Peyer's patch (tissue), 4 donors: ENCODE data around the gene SMTN. TPM values are rescaled to one million over a fixed set of nuclear protein-coding genes. Genes with fewer than 3 reads are reported as not detected.
A peak's percentile ranks its signal among the peaks of the same experiment; 100 is the strongest.

Source experiments
- DNase-seq, 3 donors: peaks; one replicate each; pipeline ENCODE4 v3.0.0-alpha.2; 2017 to 2019
- H3K27ac ChIP-seq, 4 donors: fragments of 200-600 bp; sonication (generic); one replicate each; pipeline ENCODE4 v1.5.1; 2016 to 2019
- H3K27me3 ChIP-seq, 2 donors: fragments of 200-600 bp; sonication (generic); one replicate each; pipeline ENCODE4 v1.5.1; 2019
- H3K36me3 ChIP-seq, 3 donors: fragments of 200-600 bp; sonication (generic); one replicate each; pipeline ENCODE4 v1.5.1; 2016 to 2019
- H3K4me1 ChIP-seq, 4 donors: fragments of 200-600 bp; sonication (generic); one replicate each; pipeline ENCODE4 v1.5.1; 2016 to 2019
- H3K4me3 ChIP-seq, 4 donors: fragments of 200-600 bp; sonication (generic); 1 replicate in 3 of 4; 2 replicates in 1 of 4; pipeline ENCODE4 v1.5.1; 2016 to 2019; ENCODE audit warnings: mild to moderate bottlenecking in 1 of 4
- H3K9me3 ChIP-seq, 4 donors: fragments of 200-600 bp; sonication (generic); one replicate each; pipeline ENCODE4 v1.5.1; 2016 to 2019; ENCODE audit warnings: mild to moderate bottlenecking in 1 of 4
- POLR2A ChIP-seq, 2 donors: fragments of 450-650 bp; IDR thresholded peaks; one replicate each; pipeline ENCODE4 v1.5.1; 2017; ENCODE audit warnings: antibody characterized with exemption in 2 of 2, mild to moderate bottlenecking in 2 of 2, moderate library complexity in 2 of 2
- total RNA-seq, 4 donors: library from RNA; depleted of rRNA; stranded (reverse); fragments of >200 nt; gene quantifications; one replicate each; pipeline ENCODE4 v1.1.0, GENCODE V29; 2016
- TF ChIP-seq, protein P1 (sequence below), 6 experiments: fragments of 450-650 bp in 4 of 6; fragments of 200-600 bp in 2 of 6; sonication (generic) in 1 of 6; IDR thresholded peaks; one replicate each; pipeline ENCODE4 v1.5.1; 2017 to 2019; ENCODE audit warnings: antibody characterized with exemption in 6 of 6, mild to moderate bottlenecking in 3 of 6, moderate library complexity in 1 of 6

Gene SMTN
- total RNA-seq, 4 donors from 2014 or later: 23.1 to 124 (median 75.9) TPM

DNA sequence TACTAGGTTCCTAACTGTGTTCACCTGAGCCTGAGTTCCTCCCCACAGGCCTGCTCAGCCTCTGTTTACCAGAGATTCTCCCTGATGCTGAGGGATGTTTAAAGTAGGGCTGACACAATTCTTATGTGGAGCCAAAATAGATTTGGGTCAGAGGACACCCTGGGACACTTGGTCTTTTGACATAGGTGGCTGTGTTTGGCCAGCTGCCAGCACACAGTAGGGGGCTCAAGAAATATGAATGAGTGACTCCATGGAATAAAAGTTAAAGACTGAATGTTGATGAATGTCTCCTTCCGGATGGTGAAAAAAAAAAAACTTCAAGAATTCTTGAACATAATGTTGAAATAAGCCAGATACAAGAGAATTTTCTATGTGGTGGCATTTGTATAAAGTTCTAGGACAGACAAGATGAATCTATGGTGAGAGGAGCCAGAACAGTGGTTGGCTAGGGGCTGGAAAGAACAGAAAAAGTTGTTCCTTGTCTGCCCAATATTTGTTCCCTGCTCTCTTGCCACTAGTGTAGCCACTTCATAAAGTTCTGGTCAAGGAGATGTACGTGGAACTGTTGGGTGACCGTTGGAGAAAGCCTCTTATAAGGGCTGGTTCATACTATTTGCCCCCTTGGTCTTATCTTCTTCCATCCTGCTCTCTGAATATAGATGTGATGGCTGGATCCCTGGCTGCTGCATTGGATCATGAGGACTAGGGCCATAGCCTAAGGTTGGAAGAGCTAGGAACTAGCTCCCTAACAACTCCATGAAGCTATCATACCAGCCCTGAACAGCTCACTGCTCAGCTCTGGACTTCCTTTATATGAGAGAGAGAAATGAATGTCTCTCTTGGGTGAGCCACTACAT, 40.3 kb upstream of the SMTN start:
- peak overlapping the region in 3 of 4 donors; percentile 14 to 78 (median 48) for H3K27ac ChIP-seq
- H3K4me3 ChIP-seq: no peak overlapping the region
- H3K36me3 ChIP-seq: no peaks in the 10 kb centered on the region
- no peak for TF ChIP-seq POLR2A (IDR thresholded peaks at IDR 0.05)
- TF ChIP-seq, protein P1, sequence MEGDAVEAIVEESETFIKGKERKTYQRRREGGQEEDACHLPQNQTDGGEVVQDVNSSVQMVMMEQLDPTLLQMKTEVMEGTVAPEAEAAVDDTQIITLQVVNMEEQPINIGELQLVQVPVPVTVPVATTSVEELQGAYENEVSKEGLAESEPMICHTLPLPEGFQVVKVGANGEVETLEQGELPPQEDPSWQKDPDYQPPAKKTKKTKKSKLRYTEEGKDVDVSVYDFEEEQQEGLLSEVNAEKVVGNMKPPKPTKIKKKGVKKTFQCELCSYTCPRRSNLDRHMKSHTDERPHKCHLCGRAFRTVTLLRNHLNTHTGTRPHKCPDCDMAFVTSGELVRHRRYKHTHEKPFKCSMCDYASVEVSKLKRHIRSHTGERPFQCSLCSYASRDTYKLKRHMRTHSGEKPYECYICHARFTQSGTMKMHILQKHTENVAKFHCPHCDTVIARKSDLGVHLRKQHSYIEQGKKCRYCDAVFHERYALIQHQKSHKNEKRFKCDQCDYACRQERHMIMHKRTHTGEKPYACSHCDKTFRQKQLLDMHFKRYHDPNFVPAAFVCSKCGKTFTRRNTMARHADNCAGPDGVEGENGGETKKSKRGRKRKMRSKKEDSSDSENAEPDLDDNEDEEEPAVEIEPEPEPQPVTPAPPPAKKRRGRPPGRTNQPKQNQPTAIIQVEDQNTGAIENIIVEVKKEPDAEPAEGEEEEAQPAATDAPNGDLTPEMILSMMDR (IDR thresholded peaks at IDR 0.05): no peak
- no peaks in the 10 kb centered on the region for H3K9me3 ChIP-seq
- no peak for DNase-seq
- H3K27me3 ChIP-seq: no peaks in the 10 kb centered on the region
- H3K4me1 ChIP-seq: peaks cover 0 to 20% (median 0%) of the 10 kb centered on the region in 4 donors

DNA sequence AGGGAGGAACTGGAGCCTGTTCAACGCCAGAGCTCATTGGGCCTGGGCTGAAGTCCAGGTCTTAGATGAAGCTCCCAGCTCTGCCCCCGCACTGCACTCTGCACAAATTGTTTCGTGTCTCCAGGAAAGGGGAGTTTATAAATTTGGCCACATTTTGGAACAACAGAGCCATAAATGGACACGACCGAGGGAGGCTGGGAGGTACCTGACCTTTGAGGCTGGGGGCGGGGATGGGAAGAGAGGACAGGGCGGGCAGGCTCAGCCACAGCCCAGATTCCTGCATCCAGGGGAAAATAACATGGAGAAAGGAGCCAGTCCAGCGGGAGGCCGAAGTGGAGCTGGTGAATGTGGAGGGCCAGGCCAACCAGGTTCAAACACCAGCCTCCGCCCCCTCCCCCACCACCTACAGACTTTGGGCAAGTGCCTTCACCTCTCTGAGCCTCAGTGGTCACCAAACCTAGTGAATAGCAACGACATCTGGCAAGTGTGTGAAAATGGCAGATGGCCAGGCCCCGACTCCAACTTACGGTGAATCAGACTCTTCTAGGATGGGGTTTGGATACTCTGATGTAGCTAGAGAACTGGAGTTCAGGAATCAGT, 36.8 kb upstream of the SMTN start:
- peak in 2 of 3 donors; percentile 17 to 63 for DNase-seq

DNA sequence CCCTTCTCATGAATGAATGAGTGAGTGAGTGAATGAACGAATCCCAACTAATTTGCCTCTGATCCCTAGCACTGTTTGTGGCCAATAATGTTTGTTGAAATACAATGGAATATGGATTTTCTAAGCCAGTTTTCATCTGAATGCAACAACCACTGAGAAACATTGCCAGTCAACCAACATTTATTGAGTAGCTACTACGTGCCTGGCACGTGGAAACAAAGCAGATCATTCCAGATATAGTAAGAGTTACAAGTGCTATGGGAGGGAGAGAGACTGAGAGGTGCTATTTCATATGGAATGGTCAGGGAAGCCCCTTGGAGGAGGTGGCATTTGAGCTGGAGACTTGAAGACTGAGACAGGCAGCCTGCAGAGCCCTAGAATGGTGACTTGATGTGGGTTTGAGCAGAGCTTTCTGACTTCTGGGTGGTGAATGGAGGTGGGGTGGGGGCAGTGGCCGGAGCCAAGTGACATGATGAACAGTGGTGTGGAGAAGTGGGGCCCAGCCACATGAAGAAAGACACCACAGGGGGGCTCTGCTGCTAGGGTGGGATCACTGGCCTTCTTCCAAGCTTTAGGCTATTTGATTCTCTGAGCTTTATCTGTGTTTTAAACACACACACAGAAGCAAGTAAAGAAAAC, 35.1 kb upstream of the SMTN start:
- Histone ChIP-seq H3K4me3 (no peak overlapping the region), H3K27me3 (no peaks in the 10 kb centered on the region), H3K27ac (peak overlapping the region in 3 of 4 donors; percentile 20 to 80 (median 75)), H3K9me3 (no peaks in the 10 kb centered on the region), H3K4me1 (no peaks in the 10 kb centered on the region), H3K36me3 (no peaks in the 10 kb centered on the region)
- no peak for TF ChIP-seq POLR2A (IDR thresholded peaks at IDR 0.05)
- TF ChIP-seq, protein P1 (IDR thresholded peaks at IDR 0.05): no peak
- no peak for DNase-seq

More for the DNA sequence above, 36.8 kb upstream of the SMTN start:
- Histone ChIP-seq H3K27me3 (no peaks in the 10 kb centered on the region), H3K4me1 (no peaks in the 10 kb centered on the region), H3K9me3 (no peaks in the 10 kb centered on the region), H3K36me3 (no peaks in the 10 kb centered on the region), H3K4me3 (no peak overlapping the region), H3K27ac (peak overlapping the region; percentile 6 to 80 (median 56))
- no peak for TF ChIP-seq POLR2A (IDR thresholded peaks at IDR 0.05)
- TF ChIP-seq, protein P1 (IDR thresholded peaks at IDR 0.05): no peak

DNA sequence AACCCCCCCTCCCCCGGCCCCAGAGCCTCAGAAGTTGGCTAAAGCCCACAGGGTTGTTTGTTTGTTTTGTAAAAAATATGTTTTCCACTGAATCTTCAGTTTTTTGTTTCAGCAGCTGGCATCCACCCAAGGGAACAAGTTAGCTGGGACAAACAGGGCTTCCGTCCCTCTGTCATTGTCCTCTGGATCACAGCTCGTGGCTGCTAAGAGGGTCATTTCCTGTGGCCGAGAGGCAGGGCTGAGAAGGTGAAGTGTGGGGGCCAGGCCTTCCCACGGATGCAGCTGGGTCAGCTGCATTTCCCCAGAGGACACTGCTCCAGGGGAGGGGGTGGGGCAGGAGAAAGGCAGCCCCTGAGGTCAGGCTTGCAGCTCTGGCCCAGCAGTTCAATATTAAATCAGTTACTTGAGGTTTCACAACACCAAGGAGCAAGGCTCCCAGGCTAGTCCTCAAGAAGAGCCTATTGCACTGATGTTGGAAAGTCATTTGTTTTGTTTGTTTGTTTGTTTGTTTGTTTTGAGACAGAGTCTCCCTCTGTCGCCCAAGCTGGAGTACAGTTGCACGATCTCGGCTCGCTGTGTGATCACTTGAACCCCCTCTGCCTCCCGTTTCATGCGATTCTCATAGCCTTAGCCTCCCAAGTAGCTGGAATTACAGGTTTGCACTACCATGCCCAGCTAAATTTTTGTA, 34.4 kb upstream of the SMTN start:
- no peaks in the 10 kb centered on the region for H3K4me1 ChIP-seq
- peak in 1 of 3 donors; percentile 60 for DNase-seq
- H3K36me3 ChIP-seq: no peaks in the 10 kb centered on the region
- H3K4me3 ChIP-seq: no peak overlapping the region
- TF ChIP-seq, protein P1 (IDR thresholded peaks at IDR 0.05): no peak
- no peak for TF ChIP-seq POLR2A (IDR thresholded peaks at IDR 0.05)
- H3K27me3 ChIP-seq: no peaks in the 10 kb centered on the region
- no peaks in the 10 kb centered on the region for H3K9me3 ChIP-seq
- peak overlapping the region in 3 of 4 donors; percentile 20 to 80 (median 75) for H3K27ac ChIP-seq

DNA sequence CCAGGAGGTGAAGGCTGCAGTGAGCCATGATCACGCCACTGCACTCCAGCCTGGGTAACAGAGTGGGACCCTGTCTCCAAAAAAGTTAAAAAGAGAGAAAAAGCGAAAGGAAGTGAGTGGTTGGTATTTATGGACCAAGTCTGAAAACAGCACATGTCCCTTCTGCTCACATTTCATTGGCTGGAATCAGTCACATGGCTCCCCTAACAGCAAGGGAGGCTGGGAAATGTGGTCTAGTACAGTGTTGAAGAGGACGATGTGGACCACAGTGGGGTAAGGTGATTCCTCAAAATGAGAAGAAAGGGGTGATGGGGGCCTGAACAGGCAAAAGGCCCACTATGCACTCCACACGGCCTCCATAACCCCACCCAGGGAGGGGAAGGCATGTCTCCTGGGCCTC, 32.5 kb upstream of the SMTN start:
- no peak overlapping the region for H3K4me3 ChIP-seq
- H3K27ac ChIP-seq: no peak overlapping the region
- DNase-seq: no peak
- no peaks in the 10 kb centered on the region for H3K27me3 ChIP-seq
- TF ChIP-seq, protein P1 (IDR thresholded peaks at IDR 0.05): no peak
- TF ChIP-seq POLR2A (IDR thresholded peaks at IDR 0.05): no peak
- no peaks in the 10 kb centered on the region for H3K4me1 ChIP-seq
- no peaks in the 10 kb centered on the region for H3K36me3 ChIP-seq
- no peaks in the 10 kb centered on the region for H3K9me3 ChIP-seq
